Measurements from ENCODE around the gene PAN3.

PAN3 gene

GRCh38 chr13:28301839-28302238 is 163.5 kb downstream of the PAN3 start:
- no peak for DNase-seq (ENCODE audit: low read depth)

GRCh38 chr13:28306325-28306724 is 168.0 kb downstream of the PAN3 start:
- DNase-seq (ENCODE audit: low read depth): no peak

- no peak for DNase-seq (ENCODE audit: low read depth)
Observed at GRCh38 chr13:28313579-28313978, 175.2 kb downstream of the PAN3 start.

GRCh38 chr13:28314879-28315278 is 176.5 kb downstream of the PAN3 start:
- DNase-seq (ENCODE audit: low read depth): no peak

- DNase-seq (ENCODE audit: low read depth): no peak
Observed at GRCh38 chr13:28316129-28316528, 177.8 kb downstream of the PAN3 start.

GRCh38 chr13:28316836-28317235 is 178.5 kb downstream of the PAN3 start:
- no peak for DNase-seq (ENCODE audit: low read depth)

- DNase-seq (ENCODE audit: low read depth): no peak
Observed at GRCh38 chr13:28318496-28318895, 180.2 kb downstream of the PAN3 start.

GRCh38 chr13:28319528-28319927 is 181.2 kb downstream of the PAN3 start:
- no peak for DNase-seq (ENCODE audit: low read depth)

GRCh38 chr13:28320209-28320608 is 181.9 kb downstream of the PAN3 start:
- DNase-seq (ENCODE audit: low read depth): no peak

GRCh38 chr13:28320884-28321574 is 182.7 kb downstream of the PAN3 start:
- no peak for DNase-seq (ENCODE audit: low read depth)

GRCh38 chr13:28321756-28322155 is 183.4 kb downstream of the PAN3 start:
- DNase-seq (ENCODE audit: low read depth): no peak

- no peak for DNase-seq (ENCODE audit: low read depth)
Observed at GRCh38 chr13:28322256-28322905, 184.0 kb downstream of the PAN3 start.

- DNase-seq (ENCODE audit: low read depth): no peak
Observed at GRCh38 chr13:28324181-28324789, 185.9 kb downstream of the PAN3 start.

- DNase-seq (ENCODE audit: low read depth): no peak
Observed at GRCh38 chr13:28325022-28325421, 186.7 kb downstream of the PAN3 start.

GRCh38 chr13:28326056-28326455 is 187.7 kb downstream of the PAN3 start:
- DNase-seq (ENCODE audit: low read depth): no peak

- DNase-seq (ENCODE audit: low read depth): no peak
Observed at GRCh38 chr13:28327373-28328270, 189.3 kb downstream of the PAN3 start.

GRCh38 chr13:28328271-28328607 is 189.9 kb downstream of the PAN3 start:
- no peak for DNase-seq (ENCODE audit: low read depth)

- DNase-seq (ENCODE audit: low read depth): no peak
Observed at GRCh38 chr13:28329395-28330158, 191.2 kb downstream of the PAN3 start.

- no peak for DNase-seq (ENCODE audit: low read depth)
Observed at GRCh38 chr13:28333204-28333881, 195.0 kb downstream of the PAN3 start.

- DNase-seq (ENCODE audit: low read depth): no peak
Observed at GRCh38 chr13:28336193-28336657, 197.9 kb downstream of the PAN3 start.

All from stimulated activated CD8-positive, alpha-beta memory T cell treated with anti-CD3 and anti-CD28 coated beads, Interleukin-15, amount 100 ng/mL, for 24 hours (primary cell).